Progenitor cell of endocrine pancreas (in vitro differentiated cells): Measurements from ENCODE around the gene IRGC. TPM values are rescaled to one million over a fixed set of nuclear protein-coding genes. Genes with fewer than 3 reads are reported as not detected.
A peak's percentile ranks its signal among the peaks of the same experiment; 100 is the strongest.

ENCODE experiments used
- DNase-seq: peaks from one replicate; pipeline ENCODE4 v3.0.0; 2021; ENCODE audit warnings: low spot score; ENCODE audit not compliant: unreplicated experiment
- H3K27ac Mint-ChIP-seq: 2 replicates; pipeline ENCODE4 v1.8.0; 2021; ENCODE audit warnings: mild to moderate bottlenecking, moderate library complexity, mixed read lengths
- H3K27me3 Mint-ChIP-seq: 2 replicates; pipeline ENCODE4 v1.8.0; 2021; ENCODE audit warnings: mixed read lengths
- H3K36me3 Mint-ChIP-seq: 2 replicates; pipeline ENCODE4 v1.8.0; 2022; ENCODE audit warnings: mixed read lengths; ENCODE audit not compliant: insufficient read depth
- H3K4me1 Mint-ChIP-seq: 2 replicates; pipeline ENCODE4 v1.8.0; 2021; ENCODE audit warnings: low read depth, mixed read lengths
- H3K4me3 Mint-ChIP-seq: 2 replicates; pipeline ENCODE4 v1.8.0; 2021; ENCODE audit warnings: low read depth, mild to moderate bottlenecking, moderate library complexity, mixed read lengths
- H3K9me3 Mint-ChIP-seq: 2 replicates; pipeline ENCODE4 v1.8.0; 2021; ENCODE audit warnings: low read depth, mixed read lengths
- long read RNA-seq: library from polyadenylated mRNA; unstranded; transcript quantifications from one replicate; pipeline ENCODE4 v2.0.0, GENCODE V29; 2020
- total RNA-seq: library from RNA; stranded (reverse); gene quantifications from 2 replicates; pipeline ENCODE4 v1.2.1, GENCODE V29; 2021
- TF ChIP-seq, protein P1 (sequence below): fragments of 200-600 bp; sonication (generic); IDR thresholded peaks from one replicate; pipeline ENCODE4 v1.5.0; 2021; ENCODE audit warnings: antibody characterized with exemption, mild to moderate bottlenecking; ENCODE audit not compliant: unreplicated experiment

IRGC gene, protein sequence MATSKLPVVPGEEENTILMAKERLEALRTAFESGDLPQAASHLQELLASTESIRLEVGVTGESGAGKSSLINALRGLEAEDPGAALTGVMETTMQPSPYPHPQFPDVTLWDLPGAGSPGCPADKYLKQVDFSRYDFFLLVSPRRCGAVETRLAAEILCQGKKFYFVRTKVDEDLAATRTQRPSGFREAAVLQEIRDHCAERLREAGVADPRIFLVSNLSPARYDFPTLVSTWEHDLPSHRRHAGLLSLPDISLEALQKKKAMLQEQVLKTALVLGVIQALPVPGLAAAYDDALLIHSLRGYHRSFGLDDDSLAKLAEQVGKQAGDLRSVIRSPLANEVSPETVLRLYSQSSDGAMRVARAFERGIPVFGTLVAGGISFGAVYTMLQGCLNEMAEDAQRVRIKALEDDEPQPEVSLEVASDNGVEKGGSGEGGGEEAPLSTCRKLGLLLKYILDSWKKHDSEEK
- total RNA-seq: not detected in 2 replicates
- long read RNA-seq: 0 reads

DNA sequence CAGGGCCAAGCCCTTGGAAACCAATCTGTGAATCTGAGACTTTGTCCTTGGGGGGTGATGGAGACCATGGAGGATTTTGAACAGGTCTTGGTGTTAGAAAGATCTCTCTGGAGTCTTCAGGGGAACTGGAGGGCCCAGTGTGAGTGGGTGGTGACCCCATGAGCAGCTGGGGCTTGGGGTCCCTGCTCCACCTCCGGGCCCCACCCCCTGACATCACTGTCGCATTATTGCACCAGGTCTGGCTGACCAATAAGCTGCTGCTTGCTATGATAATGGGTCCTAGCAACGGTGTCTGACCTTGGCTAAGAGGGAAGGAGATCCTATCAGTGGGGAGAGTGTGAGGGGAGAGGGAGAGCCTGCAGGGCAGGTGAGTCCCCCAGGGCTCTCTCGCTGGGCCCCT is at the start of gene IRGC:
Gene IRGC, plus strand, starts transcription at position 301 of the 400 bp plus-strand sequence. CDS start 2,483 bp downstream, outside the sequence.
- Mint-ChIP-seq H3K4me1 (peaks cover 2% of the 10 kb centered on the region), H3K9me3 (no peaks in the 10 kb centered on the region), H3K27ac (no peak within 1 kb of the TSS), H3K27me3 (peaks cover 16% of the 10 kb centered on the region), H3K36me3 (no peaks in the 10 kb centered on the region), H3K4me3 (no peak within 1 kb of the TSS)
- TF ChIP-seq, protein P1, sequence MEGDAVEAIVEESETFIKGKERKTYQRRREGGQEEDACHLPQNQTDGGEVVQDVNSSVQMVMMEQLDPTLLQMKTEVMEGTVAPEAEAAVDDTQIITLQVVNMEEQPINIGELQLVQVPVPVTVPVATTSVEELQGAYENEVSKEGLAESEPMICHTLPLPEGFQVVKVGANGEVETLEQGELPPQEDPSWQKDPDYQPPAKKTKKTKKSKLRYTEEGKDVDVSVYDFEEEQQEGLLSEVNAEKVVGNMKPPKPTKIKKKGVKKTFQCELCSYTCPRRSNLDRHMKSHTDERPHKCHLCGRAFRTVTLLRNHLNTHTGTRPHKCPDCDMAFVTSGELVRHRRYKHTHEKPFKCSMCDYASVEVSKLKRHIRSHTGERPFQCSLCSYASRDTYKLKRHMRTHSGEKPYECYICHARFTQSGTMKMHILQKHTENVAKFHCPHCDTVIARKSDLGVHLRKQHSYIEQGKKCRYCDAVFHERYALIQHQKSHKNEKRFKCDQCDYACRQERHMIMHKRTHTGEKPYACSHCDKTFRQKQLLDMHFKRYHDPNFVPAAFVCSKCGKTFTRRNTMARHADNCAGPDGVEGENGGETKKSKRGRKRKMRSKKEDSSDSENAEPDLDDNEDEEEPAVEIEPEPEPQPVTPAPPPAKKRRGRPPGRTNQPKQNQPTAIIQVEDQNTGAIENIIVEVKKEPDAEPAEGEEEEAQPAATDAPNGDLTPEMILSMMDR: no peak
- no peak for DNase-seq

DNA sequence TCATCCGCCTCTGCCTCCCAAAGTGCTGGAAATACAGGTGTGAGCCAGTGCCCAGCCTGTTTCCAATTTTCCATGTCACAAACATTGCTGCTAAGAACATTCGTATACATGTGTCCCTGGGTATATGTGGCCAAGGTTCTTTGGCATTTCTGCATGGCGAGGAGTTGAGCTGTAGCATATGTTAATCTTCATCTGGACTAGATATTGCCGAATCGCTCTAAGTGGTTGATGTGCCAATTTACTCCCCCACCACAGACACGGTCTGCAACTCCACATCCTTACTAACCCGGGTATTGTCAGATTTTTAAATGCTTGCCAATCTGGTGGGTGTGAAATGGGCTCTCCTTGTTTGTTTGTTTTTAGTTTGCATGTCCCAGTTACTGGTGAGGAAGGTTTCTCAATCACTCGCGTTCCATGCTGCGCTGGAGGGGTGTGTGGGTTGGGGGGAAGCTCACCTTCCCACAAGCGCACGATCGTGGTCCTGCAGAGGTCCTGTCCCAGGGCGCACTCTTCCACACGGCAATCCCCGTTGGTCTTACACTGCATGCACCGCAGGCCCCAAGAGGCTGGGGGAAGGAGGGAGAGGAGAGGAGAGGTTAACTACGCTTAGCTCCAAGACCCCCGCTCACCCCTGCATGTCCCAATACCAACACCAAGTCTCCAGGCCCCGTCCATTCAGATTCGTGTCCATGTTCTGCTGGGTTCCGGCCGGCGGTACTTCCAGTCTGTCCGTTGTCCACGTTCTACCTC is 48.6 kb upstream of the IRGC start:
- peaks cover 17% of the 10 kb centered on the region for H3K4me1 Mint-ChIP-seq
- no peaks in the 10 kb centered on the region for H3K9me3 Mint-ChIP-seq
- H3K27ac Mint-ChIP-seq: peak overlapping the region; percentile 96
- peaks cover 4% of the 10 kb centered on the region for H3K36me3 Mint-ChIP-seq
- peak; percentile 12 for DNase-seq
- TF ChIP-seq, protein P1: no peak
- peak overlapping the region; percentile 86 for H3K4me3 Mint-ChIP-seq
- H3K27me3 Mint-ChIP-seq: peaks cover 43% of the 10 kb centered on the region

DNA sequence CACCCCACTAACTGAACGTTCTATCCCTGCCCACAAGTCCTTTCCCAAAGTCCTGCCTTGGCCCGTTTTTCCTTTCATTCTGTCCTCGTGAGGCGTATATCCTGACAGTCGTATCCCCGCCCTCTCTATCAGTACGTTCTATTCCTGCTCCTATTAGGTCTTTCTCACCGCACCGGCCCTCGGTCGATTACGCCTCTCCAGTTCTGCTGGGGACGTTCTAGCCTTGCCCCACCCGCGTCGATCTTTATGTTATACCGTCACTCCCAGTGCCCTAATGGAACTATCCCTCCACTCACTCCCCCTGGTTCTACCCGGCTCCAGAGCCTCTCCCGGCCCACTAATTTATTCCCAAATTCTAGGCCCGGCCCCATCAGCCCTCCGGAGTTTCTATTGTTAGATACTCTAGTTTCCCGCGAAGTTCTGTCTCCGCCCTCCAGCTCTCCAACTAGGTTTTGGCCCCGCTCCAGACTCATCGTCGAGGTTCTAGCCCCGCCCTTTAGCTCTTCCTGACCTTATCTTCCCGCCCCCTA is 47.9 kb upstream of the IRGC start:
- Mint-ChIP-seq H3K36me3 (peaks cover 4% of the 10 kb centered on the region), H3K27ac (peak overlapping the region; percentile 96), H3K9me3 (no peaks in the 10 kb centered on the region), H3K4me3 (peak overlapping the region; percentile 86), H3K4me1 (peaks cover 19% of the 10 kb centered on the region), H3K27me3 (peaks cover 45% of the 10 kb centered on the region)
- TF ChIP-seq, protein P1: no peak
- no peak for DNase-seq

DNA sequence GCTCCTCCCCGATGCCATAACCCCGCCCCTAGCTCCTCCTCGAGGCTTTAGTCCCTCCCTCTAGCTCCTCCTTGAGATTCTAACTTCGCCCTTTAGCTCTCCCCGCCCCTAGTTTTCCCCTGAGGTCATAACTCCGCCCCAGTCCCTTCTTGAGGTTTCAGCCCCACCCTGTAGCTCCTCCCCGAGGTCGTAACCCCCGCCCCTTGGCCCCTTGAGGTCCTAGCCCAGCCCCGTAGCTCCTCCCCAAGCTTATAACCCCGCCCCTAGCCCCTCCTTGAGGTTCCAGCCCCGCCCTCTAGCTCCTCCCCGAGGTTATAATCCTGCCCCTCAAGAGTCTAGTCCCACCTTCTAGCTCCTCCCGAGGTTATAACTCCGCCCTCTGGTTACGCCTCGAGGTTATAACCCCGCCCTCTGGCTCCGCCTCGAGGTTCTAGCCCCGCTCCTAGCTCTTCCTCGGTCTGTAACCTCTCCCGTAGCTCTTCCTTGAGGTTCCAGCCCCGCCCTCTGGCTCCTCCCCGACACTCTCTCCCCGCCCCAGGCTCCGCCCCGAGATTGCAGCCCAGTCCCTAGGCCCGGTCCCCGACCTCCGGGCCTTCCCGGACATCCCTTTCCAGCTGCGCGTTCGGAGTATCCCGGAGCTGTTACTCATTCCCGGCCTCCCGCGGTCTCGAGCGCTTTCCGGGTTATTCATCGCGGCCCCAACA is 47.3 kb upstream of the IRGC start:
- TF ChIP-seq, protein P1: no peak
- H3K27ac Mint-ChIP-seq: no peak overlapping the region
- peaks cover 4% of the 10 kb centered on the region for H3K36me3 Mint-ChIP-seq
- H3K9me3 Mint-ChIP-seq: no peaks in the 10 kb centered on the region
- peak; percentile 93 for DNase-seq
- H3K4me1 Mint-ChIP-seq: peaks cover 19% of the 10 kb centered on the region
- peaks cover 45% of the 10 kb centered on the region for H3K27me3 Mint-ChIP-seq
- peak overlapping the region; percentile 86 for H3K4me3 Mint-ChIP-seq
